ENCODE measurements around the gene MPO.

Gene MPO

GRCh38 chr17:58262149-58262548, 18.6 kb downstream of the MPO start:
- DNase-seq, result no peak

- peak; percentile 19 for DNase-seq
These were observed 25.9 kb downstream of the MPO start for GRCh38 chr17:58254803-58255202.

- DNase-seq, result no peak
These were observed 27.7 kb downstream of the MPO start for GRCh38 chr17:58253082-58253481.

- no peak for DNase-seq
These were observed 28.6 kb downstream of the MPO start for GRCh38 chr17:58252141-58252540.

- DNase-seq, result no peak
These were observed 30.3 kb downstream of the MPO start for GRCh38 chr17:58250344-58251011.

- peak; percentile 79 for DNase-seq
These were observed 31.2 kb downstream of the MPO start for GRCh38 chr17:58249270-58250133.

GRCh38 chr17:58248955-58249269, 31.8 kb downstream of the MPO start:
- DNase-seq, result no peak

GRCh38 chr17:58247511-58248363, 33.0 kb downstream of the MPO start:
- no peak for DNase-seq

- DNase-seq, result no peak
These were observed 34.0 kb downstream of the MPO start for GRCh38 chr17:58246781-58247180.

- DNase-seq, result no peak
These were observed 34.5 kb downstream of the MPO start for GRCh38 chr17:58246104-58246740.

GRCh38 chr17:58245428-58246103, 35.2 kb downstream of the MPO start:
- DNase-seq, result no peak

- DNase-seq, result no peak
These were observed 35.8 kb downstream of the MPO start for GRCh38 chr17:58244963-58245362.

- DNase-seq, result peak; percentile 33
These were observed 38.5 kb downstream of the MPO start for GRCh38 chr17:58242171-58242784.

- no peak for DNase-seq
These were observed 40.7 kb downstream of the MPO start for GRCh38 chr17:58239987-58240386.

- DNase-seq, result no peak
These were observed 42.5 kb downstream of the MPO start, which contains the start of gene LPO for GRCh38 chr17:58238147-58238634. LPO (plus strand) TSS chr17:58238584; CDS start chr17:58242980, 4,396 bp downstream.

- DNase-seq, result no peak
These were observed 44.3 kb downstream of the MPO start for GRCh38 chr17:58236394-58236793.

GRCh38 chr17:58235821-58236220, 44.9 kb downstream of the MPO start:
- DNase-seq, result no peak

GRCh38 chr17:58234512-58234911, 46.2 kb downstream of the MPO start:
- no peak for DNase-seq

GRCh38 chr17:58233543-58233942, 47.2 kb downstream of the MPO start:
- DNase-seq, result no peak

GRCh38 chr17:58232707-58233156, 48.0 kb downstream of the MPO start:
- peak; percentile 28 for DNase-seq

- DNase-seq, result no peak
These were observed 49.1 kb downstream of the MPO start for GRCh38 chr17:58231641-58232040.

- DNase-seq, result no peak
These were observed 50.9 kb downstream of the MPO start for GRCh38 chr17:58229881-58230280.

Data from NCI-H69 (cell line).